ENCODE results near the gene PGPEP1. TPM values are rescaled to one million over a fixed set of nuclear protein-coding genes. Genes with fewer than 3 reads are reported as not detected.

The PGPEP1 gene
- total RNA-seq = 3.4 and 7.8 TPM in 2 replicates

GRCh38 chr19:18340190-18340989, at the start of gene PGPEP1:
Gene PGPEP1 (plus strand): TSS chr19:18340598. CDS start chr19:18340682, 84 bp downstream.

GRCh38 chr19:18322759-18323460, 17.5 kb upstream of the PGPEP1 start, which contains the start of gene LSM4:
Gene LSM4 (minus strand): TSS chr19:18323076. CDS start chr19:18323020, 56 bp downstream.

GRCh38 chr19:18385675-18386542, 45.5 kb downstream of the PGPEP1 start, which contains the start of gene GDF15:
Gene GDF15 (plus strand): TSS chr19:18386158. CDS start chr19:18386190, 32 bp downstream.

GRCh38 chr19:18397242-18398202, 57.1 kb downstream of the PGPEP1 start, which contains the start of gene LRRC25:
Gene LRRC25 (minus strand): TSS chr19:18397622. CDS start chr19:18396963, 659 bp downstream.

GRCh38 chr19:18419195-18419698, 78.8 kb downstream of the PGPEP1 start, which contains the start of gene SSBP4:
Gene SSBP4 (plus strand): TSS chr19:18419398. CDS start chr19:18419649, 251 bp downstream.

Other genes starting within 250 kb of the PGPEP1 start
- gene MAST3, start 242.8 kb upstream of the PGPEP1 start, total RNA-seq = 2.3 and 6.8 TPM in 2 replicates
- 13.4 and 17.5 TPM in 2 replicates for gene PIK3R2, start 187.4 kb upstream of the PGPEP1 start, total RNA-seq
- 13.1 and 26.9 TPM in 2 replicates for gene IFI30, start 166.8 kb upstream of the PGPEP1 start, total RNA-seq
- gene MPV17L2, start 147.4 kb upstream of the PGPEP1 start, total RNA-seq = 74.0 and 75.2 TPM in 2 replicates
- gene RAB3A, start 136.6 kb upstream of the PGPEP1 start, total RNA-seq = 1.5 and 6.7 TPM in 2 replicates
- 3.2 and 5.2 TPM in 2 replicates for gene PDE4C, start 114.2 kb upstream of the PGPEP1 start, total RNA-seq
- gene IQCN, start 66.1 kb upstream of the PGPEP1 start, total RNA-seq = 0.81 and 2.0 TPM in 2 replicates
- 57.8 and 107 TPM in 2 replicates for gene JUND, start 59.0 kb upstream of the PGPEP1 start, total RNA-seq
- 162 and 199 TPM in 2 replicates for gene LSM4, start 17.5 kb upstream of the PGPEP1 start, total RNA-seq
- 18.2 and 19.8 TPM in 2 replicates for gene GDF15, start 45.6 kb downstream of the PGPEP1 start, total RNA-seq
- gene LRRC25, start 57.0 kb downstream of the PGPEP1 start, total RNA-seq = not detected in 2 replicates
- 99.8 and 114 TPM in 2 replicates for gene SSBP4, start 78.8 kb downstream of the PGPEP1 start, total RNA-seq
- gene ISYNA1, start 97.5 kb downstream of the PGPEP1 start, total RNA-seq = 19.5 and 29.5 TPM in 2 replicates
- gene ELL, start 181.5 kb downstream of the PGPEP1 start, total RNA-seq = 12.3 and 21.4 TPM in 2 replicates
- gene FKBP8, start 203.0 kb downstream of the PGPEP1 start, total RNA-seq = 400 and 409 TPM in 2 replicates
- 113 and 151 TPM in 2 replicates for gene KXD1, start 217.3 kb downstream of the PGPEP1 start, total RNA-seq
- gene UBA52, start 231.3 kb downstream of the PGPEP1 start, total RNA-seq = 1,196 and 1,251 TPM in 2 replicates
- 64.3 and 65.9 TPM in 2 replicates for gene REX1BD, start 248.2 kb downstream of the PGPEP1 start, total RNA-seq